ENCODE measurements around the gene POU2AF2.
"Not testable (repeated sequence)": the region's sequence is repeated elsewhere in the genome, so short reads cannot be mapped to it uniquely, and the experiment has no call there.

DNA sequence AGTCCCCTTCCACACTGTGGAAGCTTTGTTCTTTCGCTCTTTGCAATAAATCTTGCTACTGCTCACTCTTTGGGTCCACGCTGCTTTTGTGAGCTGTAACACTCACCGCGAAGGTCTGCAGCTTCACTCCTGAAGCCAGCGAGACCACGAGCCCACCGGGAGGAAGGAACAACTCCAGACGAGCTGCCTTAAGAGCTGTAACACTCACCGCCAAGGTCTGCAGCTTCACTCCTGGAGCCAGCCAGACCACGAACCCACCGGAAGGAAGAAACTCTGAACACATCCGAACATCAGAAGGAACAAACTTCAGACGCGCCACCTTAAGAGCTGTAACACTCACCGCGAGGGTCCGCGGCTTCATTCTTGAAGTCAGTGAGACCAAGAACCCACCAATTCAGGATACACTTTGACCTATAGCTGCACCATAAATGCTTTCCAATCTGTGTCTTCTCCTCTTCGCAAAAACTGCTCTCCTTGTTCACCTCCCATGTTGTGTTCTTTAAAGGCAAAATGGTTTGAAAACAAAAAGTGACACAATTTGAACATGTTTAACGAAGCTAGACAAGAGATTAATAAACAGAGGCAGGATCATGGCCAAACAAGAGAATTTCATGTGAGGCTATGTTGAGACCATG lies 22.6 kb upstream of the POU2AF2 start:
- TF ChIP-seq, protein P1, sequence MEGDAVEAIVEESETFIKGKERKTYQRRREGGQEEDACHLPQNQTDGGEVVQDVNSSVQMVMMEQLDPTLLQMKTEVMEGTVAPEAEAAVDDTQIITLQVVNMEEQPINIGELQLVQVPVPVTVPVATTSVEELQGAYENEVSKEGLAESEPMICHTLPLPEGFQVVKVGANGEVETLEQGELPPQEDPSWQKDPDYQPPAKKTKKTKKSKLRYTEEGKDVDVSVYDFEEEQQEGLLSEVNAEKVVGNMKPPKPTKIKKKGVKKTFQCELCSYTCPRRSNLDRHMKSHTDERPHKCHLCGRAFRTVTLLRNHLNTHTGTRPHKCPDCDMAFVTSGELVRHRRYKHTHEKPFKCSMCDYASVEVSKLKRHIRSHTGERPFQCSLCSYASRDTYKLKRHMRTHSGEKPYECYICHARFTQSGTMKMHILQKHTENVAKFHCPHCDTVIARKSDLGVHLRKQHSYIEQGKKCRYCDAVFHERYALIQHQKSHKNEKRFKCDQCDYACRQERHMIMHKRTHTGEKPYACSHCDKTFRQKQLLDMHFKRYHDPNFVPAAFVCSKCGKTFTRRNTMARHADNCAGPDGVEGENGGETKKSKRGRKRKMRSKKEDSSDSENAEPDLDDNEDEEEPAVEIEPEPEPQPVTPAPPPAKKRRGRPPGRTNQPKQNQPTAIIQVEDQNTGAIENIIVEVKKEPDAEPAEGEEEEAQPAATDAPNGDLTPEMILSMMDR (IDR thresholded peaks at IDR 0.05; ENCODE audit: insufficient read depth, low read depth, low read length), result not testable (repeated sequence)
- TF ChIP-seq EZH2 (IDR thresholded peaks at IDR 0.05; ENCODE audit: insufficient read depth, low read length), result not testable (repeated sequence)

Data from astrocyte (in vitro differentiated cells and primary cell).